MCF 10A (cell line): ENCODE results near the gene FBXO7. TPM values are rescaled to one million over a fixed set of nuclear protein-coding genes. Genes with fewer than 3 reads are reported as not detected.

Source experiments
- BruUV-seq: library from RNA; stranded (reverse); fragments of 400-500 nt; replicated peaks from 2 replicates; lab custom pipeline; 2021; lab: Mats Ljungman, UMichigan
- CTCF ChIA-PET: fragments of 300-600 bp; sonication (Branson Sonifier 250); formaldehyde crosslinking; extraction: SDS; loops from one replicate; lab custom pipeline; 2021; ENCODE audit warnings: antibody characterized with exemption, inconsistent platforms; lab: Yijun Ruan, JAX
- POLR2A ChIA-PET: fragments of 300-600, 350-650 bp; sonication (Branson Sonifier 250); formaldehyde crosslinking; extraction: SDS; loops from one replicate; lab custom pipeline; 2020; ENCODE audit warnings: antibody characterized with exemption, inconsistent platforms; lab: Yijun Ruan, JAX
- DNase-seq: peaks from one replicate; pipeline ENCODE4 v3.0.0-alpha.2; 2018; ENCODE audit not compliant: unreplicated experiment
- H3K27ac Mint-ChIP-seq: one replicate; pipeline ENCODE4 v1.8.0; 2022; ENCODE audit warnings: mild to moderate bottlenecking, low read depth, mixed read lengths; ENCODE audit not compliant: unreplicated experiment
- H3K27me3 Mint-ChIP-seq: one replicate; pipeline ENCODE4 v1.8.0; 2022; ENCODE audit warnings: mixed read lengths; ENCODE audit not compliant: insufficient read depth, unreplicated experiment
- H3K36me3 Mint-ChIP-seq: one replicate; pipeline ENCODE4 v1.8.0; 2022; ENCODE audit warnings: mild to moderate bottlenecking, moderate library complexity, mixed read lengths; ENCODE audit not compliant: insufficient read depth, unreplicated experiment
- H3K4me1 Mint-ChIP-seq: one replicate; pipeline ENCODE4 v1.8.0; 2022; ENCODE audit warnings: mixed read lengths; ENCODE audit not compliant: insufficient read depth, unreplicated experiment
- H3K4me3 Mint-ChIP-seq: one replicate; pipeline ENCODE4 v1.8.0; 2022; ENCODE audit warnings: mild to moderate bottlenecking, moderate library complexity, mixed read lengths; ENCODE audit not compliant: unreplicated experiment
- H3K9me3 Mint-ChIP-seq: one replicate; pipeline ENCODE4 v1.8.0; 2022; ENCODE audit warnings: mixed read lengths; ENCODE audit not compliant: unreplicated experiment
- intact Hi-C: fragments of 100-400 bp; cut with micrococcal nuclease; formaldehyde crosslinking; loops from 2 replicates; pipeline ENCODE4 v1.14.1; 2022
- total RNA-seq: library from RNA; stranded (reverse); gene quantifications from 2 replicates; pipeline ENCODE4 v1.2.3, GENCODE V29; 2022
- TF ChIP-seq, protein P1 (sequence below): fragments of 200-600 bp; IDR thresholded peaks from one replicate; pipeline ENCODE4 v1.8.0; 2022; ENCODE audit warnings: antibody characterized with exemption, mild to moderate bottlenecking; ENCODE audit not compliant: unreplicated experiment

The FBXO7 gene
- total RNA-seq, 1 experiment from 2014 or later: 76.9 TPM

DNA sequence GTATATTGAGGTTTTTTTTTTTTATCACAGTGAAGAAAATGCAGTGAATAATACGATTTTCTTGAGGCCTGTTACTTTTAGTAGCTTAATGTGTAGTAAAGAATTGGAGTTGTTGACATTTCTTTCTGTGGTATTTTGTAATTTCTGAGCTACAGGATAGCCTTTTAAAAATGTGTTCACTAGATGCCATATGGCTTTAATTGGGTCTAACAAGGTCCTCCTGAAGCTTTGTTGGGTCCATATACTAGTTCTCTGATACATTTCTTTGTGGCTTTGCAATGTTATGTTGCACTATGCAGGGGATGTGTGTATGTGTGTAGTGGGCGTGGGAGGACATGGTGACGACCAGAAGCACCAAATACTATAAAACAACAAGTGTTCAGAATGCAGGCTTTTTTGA lies 25.1 kb downstream of the FBXO7 start:
- Mint-ChIP-seq H3K36me3 (peaks cover 56% of the 10 kb centered on the region), H3K9me3 (no peaks in the 10 kb centered on the region), H3K27me3 (no peaks in the 10 kb centered on the region), H3K4me1 (no peaks in the 10 kb centered on the region), H3K27ac (no peak overlapping the region), H3K4me3 (no peak overlapping the region)
- DNase-seq: no peak
- no TSS peak for BruUV-seq
- intact Hi-C loops: no loop called here
- CTCF ChIA-PET: no interaction called here
- TF ChIP-seq, protein P1, sequence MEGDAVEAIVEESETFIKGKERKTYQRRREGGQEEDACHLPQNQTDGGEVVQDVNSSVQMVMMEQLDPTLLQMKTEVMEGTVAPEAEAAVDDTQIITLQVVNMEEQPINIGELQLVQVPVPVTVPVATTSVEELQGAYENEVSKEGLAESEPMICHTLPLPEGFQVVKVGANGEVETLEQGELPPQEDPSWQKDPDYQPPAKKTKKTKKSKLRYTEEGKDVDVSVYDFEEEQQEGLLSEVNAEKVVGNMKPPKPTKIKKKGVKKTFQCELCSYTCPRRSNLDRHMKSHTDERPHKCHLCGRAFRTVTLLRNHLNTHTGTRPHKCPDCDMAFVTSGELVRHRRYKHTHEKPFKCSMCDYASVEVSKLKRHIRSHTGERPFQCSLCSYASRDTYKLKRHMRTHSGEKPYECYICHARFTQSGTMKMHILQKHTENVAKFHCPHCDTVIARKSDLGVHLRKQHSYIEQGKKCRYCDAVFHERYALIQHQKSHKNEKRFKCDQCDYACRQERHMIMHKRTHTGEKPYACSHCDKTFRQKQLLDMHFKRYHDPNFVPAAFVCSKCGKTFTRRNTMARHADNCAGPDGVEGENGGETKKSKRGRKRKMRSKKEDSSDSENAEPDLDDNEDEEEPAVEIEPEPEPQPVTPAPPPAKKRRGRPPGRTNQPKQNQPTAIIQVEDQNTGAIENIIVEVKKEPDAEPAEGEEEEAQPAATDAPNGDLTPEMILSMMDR: no peak
- POLR2A ChIA-PET: interaction anchor here (1.3 to 1.4 kb wide), 2 partner anchors 10 to 13 kb away, joined by 3 to 4 read pairs; no protein-coding TSS in a partner anchor

- no peak for DNase-seq
- ChIA-PET CTCF (interaction anchor here (0.9 kb wide), 1 partner anchor 16 kb away, joined by 3 read pairs; no protein-coding TSS in a partner anchor), POLR2A (interaction anchor here (0.9 kb wide), 1 partner anchor 9 kb away, joined by 3 read pairs; no protein-coding TSS in a partner anchor)
- Mint-ChIP-seq H3K27me3 (no peaks in the 10 kb centered on the region), H3K4me3 (no peak overlapping the region), H3K27ac (no peak overlapping the region), H3K36me3 (peaks cover 34% of the 10 kb centered on the region), H3K9me3 (no peaks in the 10 kb centered on the region), H3K4me1 (no peaks in the 10 kb centered on the region)
- intact Hi-C loops: no loop called here
- TF ChIP-seq, protein P1: no peak
- no TSS peak for BruUV-seq
Measured at GRCh38 chr22:32501836-32502752, 27.5 kb downstream of the FBXO7 start.

DNA sequence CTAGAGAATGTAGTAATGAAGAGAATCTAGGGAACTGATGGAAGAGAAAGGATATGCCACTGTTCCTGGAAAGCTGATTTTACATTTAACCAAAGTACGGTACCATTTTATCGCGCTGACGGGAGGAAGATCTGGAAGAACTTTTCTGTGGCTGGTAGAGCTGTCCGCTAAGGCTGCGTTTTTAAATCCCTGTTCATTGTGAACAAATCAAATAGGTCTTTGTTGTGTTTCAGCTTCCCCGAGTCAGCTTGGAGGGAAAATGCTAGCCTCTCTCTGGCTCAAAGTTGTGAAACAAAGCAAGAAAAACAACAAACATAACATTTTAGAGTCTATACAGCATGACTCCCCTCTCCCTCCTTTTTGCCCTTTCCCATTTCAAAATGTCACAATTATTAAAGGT lies 34.4 kb downstream of the FBXO7 start:
- DNase-seq: no peak
- TF ChIP-seq, protein P1: no peak
- Mint-ChIP-seq H3K27me3 (no peaks in the 10 kb centered on the region), H3K27ac (no peak overlapping the region), H3K4me3 (no peak overlapping the region), H3K9me3 (no peaks in the 10 kb centered on the region), H3K4me1 (no peaks in the 10 kb centered on the region), H3K36me3 (peaks cover 4% of the 10 kb centered on the region)
- CTCF ChIA-PET: interaction anchor here (0.7 kb wide), 1 partner anchor 480 kb away, joined by 3 read pairs; no protein-coding TSS in a partner anchor
- intact Hi-C loops: no loop called here
- BruUV-seq: no TSS peak
- POLR2A ChIA-PET: no interaction called here

DNA sequence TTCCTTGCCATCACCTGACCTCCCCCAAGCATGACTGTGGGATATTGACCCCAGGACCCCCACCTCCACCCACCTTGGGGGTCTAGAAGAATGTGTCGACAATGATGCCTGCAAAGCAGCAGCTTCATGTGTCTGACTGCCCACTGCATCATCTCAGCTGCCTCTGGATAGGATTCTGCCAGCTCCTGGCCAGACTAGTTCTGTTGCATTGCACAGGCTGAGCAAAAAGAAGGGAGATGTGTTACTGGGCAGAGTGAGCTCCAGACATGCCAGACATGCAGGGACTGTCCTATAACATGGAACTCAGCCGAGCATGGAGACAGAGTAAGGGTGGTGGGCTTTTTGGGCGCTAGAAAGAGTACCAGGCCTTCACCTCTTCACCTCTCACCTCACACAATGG lies 36.7 kb downstream of the FBXO7 start:
- ChIA-PET CTCF (interaction anchor here (0.5 to 0.6 kb wide), 2 partner anchors 18 to 285 kb away, joined by 3 to 4 read pairs; no protein-coding TSS in a partner anchor), POLR2A (interaction anchor here (0.6 kb wide), 1 partner anchor 47 kb away, joined by 3 read pairs; no protein-coding TSS in a partner anchor)
- intact Hi-C loops: no loop called here
- no peak overlapping the region for H3K4me3 Mint-ChIP-seq
- H3K4me1 Mint-ChIP-seq: no peaks in the 10 kb centered on the region
- no peaks in the 10 kb centered on the region for H3K9me3 Mint-ChIP-seq
- no TSS peak for BruUV-seq
- no peak for DNase-seq
- TF ChIP-seq, protein P1: no peak
- H3K36me3 Mint-ChIP-seq: peaks cover 4% of the 10 kb centered on the region
- H3K27me3 Mint-ChIP-seq: no peaks in the 10 kb centered on the region
- no peak overlapping the region for H3K27ac Mint-ChIP-seq
